ENCODE data around the gene CACHD1. TPM values are rescaled to one million over a fixed set of nuclear protein-coding genes. Genes with fewer than 3 reads are reported as not detected.

The CACHD1 gene
- total RNA-seq, 4 donors from 2014 or later: 7.7 to 20.1 (median 9.8) TPM

DNA sequence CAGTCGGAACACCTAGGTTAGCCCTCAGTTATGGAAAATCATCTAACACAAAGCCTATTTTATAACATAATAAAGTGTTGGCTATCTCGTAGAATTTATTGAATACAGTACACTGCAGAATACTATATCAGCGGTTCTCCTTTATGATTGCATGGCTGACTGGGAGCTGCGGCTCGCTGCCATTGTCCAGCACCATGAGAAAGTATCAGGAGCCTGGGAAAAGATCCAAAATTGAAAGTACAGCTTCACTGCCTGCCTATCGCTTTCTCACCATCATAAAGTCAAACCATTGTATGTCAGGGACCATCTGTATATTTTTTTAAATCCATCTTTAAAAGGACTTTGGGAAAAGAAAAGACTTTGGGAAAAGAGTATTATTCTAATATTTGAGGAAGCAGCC is 163.0 kb downstream of the CACHD1 start:
- Histone ChIP-seq H3K4me1 (peaks cover 0 to 7% (median 0%) of the 10 kb centered on the region in 3 donors), H3K27ac (no peak overlapping the region), H3K27me3 (no peaks in the 10 kb centered on the region), H3K36me3 (peaks cover 0 to 16% of the 10 kb centered on the region in 2 donors), H3K9me3 (no peaks in the 10 kb centered on the region), H3K4me3 (no peak overlapping the region)
- TF ChIP-seq POLR2AphosphoS5 (IDR thresholded peaks at IDR 0.05) (no peak), CTCF (IDR thresholded peaks at IDR 0.05) (no peak), POLR2A (IDR thresholded peaks at IDR 0.05) (no peak), EP300 (IDR thresholded peaks at IDR 0.05) (no peak)
- 84 to 95% methylated on average over 5 to 6 of the region's 6 CpGs for WGBS, 2 donors (ENCODE audit: low coverage in 1 of 2)
- no peak for ATAC-seq

DNA sequence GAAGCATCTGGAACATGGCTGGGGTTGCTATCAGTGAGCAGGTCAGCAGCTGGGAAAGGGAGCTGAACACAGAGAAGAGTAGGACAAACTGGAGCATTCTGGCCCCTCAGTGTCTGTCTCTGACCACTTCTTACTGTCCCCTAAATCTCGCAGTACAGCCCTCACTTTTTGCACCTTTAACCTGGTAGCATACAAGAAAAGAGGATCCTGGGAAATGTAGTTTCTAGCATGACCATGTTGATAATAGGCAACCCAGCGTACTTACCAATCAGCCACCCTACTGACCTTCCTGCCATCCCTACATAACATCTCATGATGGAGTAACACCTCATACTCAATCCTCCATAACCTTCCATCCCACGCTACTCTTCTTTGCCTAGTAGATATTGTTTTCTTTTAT is 175.8 kb downstream of the CACHD1 start:
- no peaks in the 10 kb centered on the region for H3K9me3 ChIP-seq
- ATAC-seq: no peak
- H3K36me3 ChIP-seq: peaks cover 0 to 38% of the 10 kb centered on the region in 2 donors
- no peak overlapping the region for H3K4me3 ChIP-seq
- no peak for TF ChIP-seq CTCF (IDR thresholded peaks at IDR 0.05)
- no peak for TF ChIP-seq POLR2AphosphoS5 (IDR thresholded peaks at IDR 0.05)
- no peak for TF ChIP-seq POLR2A (IDR thresholded peaks at IDR 0.05)
- no peak for TF ChIP-seq EP300 (IDR thresholded peaks at IDR 0.05)
- no peaks in the 10 kb centered on the region for H3K27me3 ChIP-seq
- no peak overlapping the region for H3K27ac ChIP-seq
- H3K4me1 ChIP-seq: no peaks in the 10 kb centered on the region
- WGBS, 2 donors (ENCODE audit: low coverage in 1 of 2): 95 to 96% methylated on average over 3 of the region's 3 CpGs

DNA sequence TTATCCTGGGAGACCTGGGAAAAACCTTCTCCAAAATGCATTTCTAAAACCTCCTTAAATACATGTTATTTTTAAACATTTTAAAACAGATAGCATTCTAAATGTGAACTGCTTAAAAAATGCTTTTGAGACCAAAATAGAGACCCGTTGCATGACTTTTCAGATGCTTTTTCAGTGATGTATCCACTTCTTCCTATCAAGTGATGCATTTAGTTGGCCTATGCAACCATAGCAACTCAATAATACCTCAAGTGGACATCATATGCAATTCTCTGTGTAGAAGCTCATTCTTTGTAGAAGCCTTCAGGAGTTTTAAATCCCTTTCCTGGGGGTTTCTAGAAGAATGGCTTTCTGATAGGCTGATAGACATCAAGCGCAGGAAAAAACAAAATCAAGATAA is 180.5 kb downstream of the CACHD1 start:
- 89 to 90% methylated on average over 2 of the region's 2 CpGs for WGBS, 2 donors (ENCODE audit: low coverage in 1 of 2)

DNA sequence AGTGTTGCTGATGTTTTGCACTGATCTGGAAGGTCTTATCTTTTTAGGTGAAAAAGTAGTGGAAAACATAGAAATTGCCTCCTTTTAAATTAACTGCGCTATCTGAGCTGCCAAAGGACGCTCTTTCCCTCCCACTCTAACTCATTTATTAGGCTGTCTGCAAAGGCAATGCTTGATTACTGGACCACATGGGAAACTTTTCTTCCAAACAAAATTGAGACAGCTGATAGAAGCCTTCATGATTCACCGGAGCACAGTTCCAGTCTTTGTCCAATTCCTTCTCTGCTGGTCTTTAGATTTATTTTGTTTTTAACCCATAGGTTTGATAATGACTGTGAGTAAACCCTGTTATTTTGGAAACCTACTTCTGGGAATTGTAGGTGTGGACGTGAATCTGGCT is 181.9 kb downstream of the CACHD1 start:
- Histone ChIP-seq H3K27ac (no peak overlapping the region), H3K27me3 (no peaks in the 10 kb centered on the region), H3K4me1 (peaks cover 0 to 7% (median 0%) of the 10 kb centered on the region in 3 donors), H3K36me3 (peaks cover 0 to 14% of the 10 kb centered on the region in 2 donors), H3K9me3 (no peaks in the 10 kb centered on the region), H3K4me3 (no peak overlapping the region)
- no peak for TF ChIP-seq POLR2AphosphoS5 (IDR thresholded peaks at IDR 0.05)
- TF ChIP-seq CTCF (IDR thresholded peaks at IDR 0.05): no peak
- no peak for TF ChIP-seq EP300 (IDR thresholded peaks at IDR 0.05)
- TF ChIP-seq POLR2A (IDR thresholded peaks at IDR 0.05): no peak
- no peak for ATAC-seq
- 63 to 76% methylated on average over 4 of the region's 4 CpGs for WGBS, 2 donors (ENCODE audit: low coverage in 1 of 2)

More for the DNA sequence above, 180.5 kb downstream of the CACHD1 start:
- ATAC-seq: no peak
- H3K36me3 ChIP-seq: peaks cover 0 to 16% of the 10 kb centered on the region in 2 donors
- no peak overlapping the region for H3K4me3 ChIP-seq
- no peaks in the 10 kb centered on the region for H3K27me3 ChIP-seq
- no peaks in the 10 kb centered on the region for H3K9me3 ChIP-seq
- H3K4me1 ChIP-seq: peaks cover 0 to 7% (median 0%) of the 10 kb centered on the region in 3 donors
- H3K27ac ChIP-seq: no peak overlapping the region
- TF ChIP-seq POLR2AphosphoS5 (IDR thresholded peaks at IDR 0.05) (no peak), EP300 (IDR thresholded peaks at IDR 0.05) (no peak), POLR2A (IDR thresholded peaks at IDR 0.05) (no peak)

DNA sequence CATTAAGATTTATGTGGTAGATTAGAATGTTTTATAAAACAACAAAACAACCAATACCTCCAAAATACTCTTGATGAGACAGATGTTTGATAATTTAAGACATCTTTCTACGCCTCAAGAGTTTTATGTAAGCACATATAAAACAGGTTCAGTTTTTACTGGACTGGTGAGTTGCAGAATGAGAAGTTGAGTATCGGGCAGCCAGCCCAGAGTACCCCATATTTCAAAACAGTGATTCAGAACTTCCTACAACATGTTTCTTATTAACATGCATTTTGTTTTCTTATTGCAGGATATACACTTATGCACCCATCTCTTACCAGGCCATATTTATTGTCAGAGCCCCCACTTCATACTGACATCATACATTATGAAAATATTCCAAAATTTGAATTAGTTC is 183.5 kb downstream of the CACHD1 start:
- H3K27ac ChIP-seq: no peak overlapping the region
- no peak overlapping the region for H3K4me3 ChIP-seq
- H3K9me3 ChIP-seq: no peaks in the 10 kb centered on the region
- TF ChIP-seq CTCF (IDR thresholded peaks at IDR 0.05) (no peak), POLR2AphosphoS5 (IDR thresholded peaks at IDR 0.05) (no peak), EP300 (IDR thresholded peaks at IDR 0.05) (no peak), POLR2A (IDR thresholded peaks at IDR 0.05) (no peak)
- H3K36me3 ChIP-seq: peaks cover 0 to 6% of the 10 kb centered on the region in 2 donors
- no peak for ATAC-seq
- no peaks in the 10 kb centered on the region for H3K27me3 ChIP-seq
- H3K4me1 ChIP-seq: peaks cover 0 to 7% (median 0%) of the 10 kb centered on the region in 3 donors
- WGBS, 2 donors (ENCODE audit: low coverage in 1 of 2): 91 to 100% methylated on average over 2 of the region's 2 CpGs

All from gastroesophageal sphincter (tissue), 4 donors.